ENCODE data around the gene DIP2C.
"Not testable (repeated sequence)": the region's sequence is repeated elsewhere in the genome, so short reads cannot be mapped to it uniquely, and the experiment has no call there.

Gene DIP2C

GRCh38 chr10:610642-611305 is 78.7 kb downstream of the DIP2C start:
- not testable (repeated sequence) for DNase-seq (ENCODE audit: low spot score)

- DNase-seq (ENCODE audit: low spot score), result no peak
These were observed 79.5 kb downstream of the DIP2C start for GRCh38 chr10:609868-610545.

DNA sequence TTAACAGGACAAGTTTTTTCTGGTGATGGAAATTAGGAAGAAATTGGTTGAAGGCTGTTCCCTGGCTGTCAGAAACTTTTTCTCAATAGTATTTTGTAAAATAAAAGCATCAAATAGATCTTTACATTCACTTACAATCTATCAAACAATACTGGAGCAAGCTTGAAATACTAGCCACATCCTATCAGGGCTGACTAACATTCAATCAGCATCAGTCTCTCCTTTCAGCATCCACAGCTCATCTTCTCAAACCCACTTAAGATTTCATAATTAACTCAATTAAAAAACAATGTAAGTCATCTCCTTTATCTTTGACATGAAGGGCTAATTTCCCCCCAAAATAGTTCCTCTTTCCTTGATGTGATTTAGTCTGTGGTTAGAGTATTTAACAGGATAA is 80.2 kb downstream of the DIP2C start:
- no peak for DNase-seq (ENCODE audit: low spot score)

DNA sequence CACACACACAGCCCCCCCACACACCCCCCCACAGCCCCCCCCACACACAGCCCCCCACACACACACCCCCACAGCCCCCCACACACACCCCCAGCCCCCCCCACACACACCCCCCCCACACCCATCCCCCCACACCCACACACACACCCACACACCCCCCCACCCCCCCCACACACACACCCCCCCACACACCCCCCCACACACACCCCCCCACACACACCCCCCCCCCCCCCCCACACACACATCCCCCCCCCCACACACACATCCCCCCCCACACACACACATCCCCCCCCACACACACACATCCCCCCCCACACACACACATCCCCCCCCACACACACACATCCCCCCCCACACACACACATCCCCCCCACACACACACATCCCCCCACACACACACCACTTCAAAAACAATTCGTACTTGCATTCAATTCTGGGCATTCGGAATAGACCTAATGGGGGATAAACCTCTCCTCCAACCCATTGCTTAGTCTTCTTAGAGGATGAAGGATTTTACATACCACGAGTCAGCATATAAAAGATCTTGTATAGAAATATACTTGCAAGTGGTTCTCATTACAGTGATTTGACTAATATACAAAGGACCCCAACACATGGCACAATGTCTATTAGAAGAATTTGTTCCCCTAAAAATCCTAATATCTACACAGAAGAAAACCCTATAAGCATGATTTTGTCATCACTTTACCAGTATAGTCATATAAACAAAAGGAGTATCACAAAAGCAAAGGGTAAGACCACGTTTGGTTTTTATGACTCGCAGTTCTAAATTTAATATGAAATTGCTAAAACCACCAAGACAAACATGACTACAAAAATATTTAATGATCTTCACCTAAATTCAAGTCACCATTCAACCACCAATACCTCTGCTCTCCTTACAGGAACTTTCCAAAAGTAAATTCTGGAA is 80.9 kb downstream of the DIP2C start:
- no peak for DNase-seq (ENCODE audit: low spot score)

- no peak for DNase-seq (ENCODE audit: low spot score)
These were observed 81.8 kb downstream of the DIP2C start for GRCh38 chr10:607545-608185.

- DNase-seq (ENCODE audit: low spot score), result no peak
These were observed 82.5 kb downstream of the DIP2C start for GRCh38 chr10:606762-607544.

DNA sequence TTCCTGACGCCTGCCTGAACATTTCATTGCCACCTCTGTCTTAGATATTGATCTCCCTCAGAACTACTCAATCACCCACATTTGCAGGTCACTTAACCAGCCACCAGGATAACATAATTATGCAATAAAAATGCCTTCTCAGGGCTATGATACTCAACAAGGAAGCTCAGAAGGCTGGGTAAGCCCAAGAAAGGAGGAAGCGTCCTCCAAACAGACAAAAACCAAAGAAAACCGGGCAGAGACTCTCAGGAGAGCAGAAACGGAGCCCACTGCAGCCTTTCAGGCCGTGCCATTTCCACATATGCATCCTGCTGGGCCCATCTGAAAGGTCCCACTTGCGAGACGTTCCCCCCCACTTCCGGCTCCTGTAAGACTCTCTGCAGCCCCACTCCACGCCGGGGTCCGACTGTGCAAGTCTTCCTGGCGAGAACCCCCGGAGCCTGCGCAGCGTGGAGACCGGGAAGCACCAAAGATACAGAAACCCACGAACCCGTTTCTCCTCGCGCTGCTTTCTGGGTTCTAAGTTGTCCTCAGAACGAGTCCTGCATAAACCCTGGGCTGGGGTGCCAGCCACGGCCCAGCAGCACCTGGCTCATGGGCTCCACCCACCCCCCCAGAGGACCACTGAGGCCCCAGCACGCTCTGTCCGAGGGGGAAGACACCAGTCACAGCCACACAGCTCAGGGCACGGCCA is 83.7 kb downstream of the DIP2C start:
- DNase-seq (ENCODE audit: low spot score), result no peak

- DNase-seq (ENCODE audit: low spot score), result no peak
These were observed 84.5 kb downstream of the DIP2C start for GRCh38 chr10:604716-605631.

GRCh38 chr10:603745-604144 is 85.7 kb downstream of the DIP2C start:
- no peak for DNase-seq (ENCODE audit: low spot score)

GRCh38 chr10:602391-603005 is 87.0 kb downstream of the DIP2C start:
- DNase-seq (ENCODE audit: low spot score), result no peak

DNA sequence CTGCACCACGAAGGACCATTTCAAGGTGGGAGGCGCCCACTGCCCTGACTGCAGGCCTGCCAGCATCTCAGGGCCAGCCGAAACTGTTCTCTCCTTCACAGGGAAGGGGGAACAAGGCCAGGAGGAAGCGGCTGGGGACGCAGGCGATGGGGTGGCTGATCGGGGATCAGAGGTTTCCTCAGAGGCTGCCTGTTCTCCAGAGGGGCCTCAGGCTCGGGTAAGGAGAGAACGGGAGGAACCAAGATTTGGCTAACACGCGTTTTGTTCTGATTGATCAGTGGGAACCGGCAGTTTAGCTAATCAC is 87.9 kb downstream of the DIP2C start:
- DNase-seq (ENCODE audit: low spot score), result no peak

- no peak for DNase-seq (ENCODE audit: low spot score)
These were observed 88.4 kb downstream of the DIP2C start for GRCh38 chr10:600876-601659.

- no peak for DNase-seq (ENCODE audit: low spot score)
These were observed 89.2 kb downstream of the DIP2C start for GRCh38 chr10:600234-600633.

DNA sequence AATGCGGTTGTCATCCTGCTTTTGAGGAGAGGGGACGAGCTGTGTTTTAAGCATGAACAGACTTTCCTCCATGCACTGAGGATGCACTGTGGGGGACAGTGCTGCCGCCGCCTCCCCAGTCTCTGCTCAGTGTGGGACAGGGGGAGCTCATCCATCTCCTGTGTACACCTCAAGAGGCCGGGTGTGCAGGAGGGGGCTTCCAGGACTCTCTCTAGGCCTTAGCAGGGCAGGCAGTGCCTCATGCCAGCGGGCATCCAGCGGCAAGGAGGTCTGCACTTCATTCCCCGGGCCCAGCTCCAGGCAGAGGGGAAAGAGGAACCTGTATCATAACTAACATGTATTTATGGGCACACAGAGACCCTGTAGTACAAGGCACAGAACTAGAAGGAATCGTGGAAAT is 89.7 kb downstream of the DIP2C start:
- DNase-seq (ENCODE audit: low spot score), result no peak

DNA sequence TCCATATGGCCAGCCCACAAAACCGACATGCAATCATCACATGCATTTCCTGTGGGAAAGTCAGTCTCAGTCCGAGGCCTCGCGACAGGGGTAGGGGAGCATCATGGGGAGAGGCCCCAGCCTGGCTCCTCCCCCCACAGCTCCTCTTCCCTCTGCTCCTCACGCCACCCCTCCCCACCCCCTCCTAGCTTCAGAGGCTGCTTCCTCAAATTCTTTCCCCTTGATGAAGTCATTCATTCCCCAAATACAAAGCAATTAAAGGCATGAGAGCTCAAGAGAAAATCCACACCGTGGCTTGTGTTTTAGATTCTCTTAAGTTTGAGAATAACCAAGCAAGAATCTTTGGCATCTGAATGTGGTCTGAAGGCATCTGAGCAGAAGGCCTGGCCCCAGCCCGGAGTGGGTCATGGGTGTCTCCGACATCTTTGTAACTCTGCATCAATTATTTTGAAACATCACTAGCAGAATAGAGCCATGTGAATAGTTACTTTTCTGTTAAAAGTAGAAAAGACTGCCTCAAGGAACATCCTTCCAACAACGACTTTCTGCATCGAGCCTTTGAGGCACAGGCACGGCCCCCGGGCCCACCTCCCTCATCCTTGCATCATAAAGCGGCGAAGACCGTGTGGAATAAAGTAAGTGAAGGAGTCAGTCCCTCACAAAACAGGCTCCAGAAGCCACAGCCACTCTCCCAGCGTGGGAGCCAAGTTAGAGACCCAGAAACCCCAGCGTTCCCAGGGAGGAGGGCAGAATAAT is 90.9 kb downstream of the DIP2C start:
- no peak for DNase-seq (ENCODE audit: low spot score)

GRCh38 chr10:597976-598375 is 91.5 kb downstream of the DIP2C start:
- DNase-seq (ENCODE audit: low spot score), result no peak

DNA sequence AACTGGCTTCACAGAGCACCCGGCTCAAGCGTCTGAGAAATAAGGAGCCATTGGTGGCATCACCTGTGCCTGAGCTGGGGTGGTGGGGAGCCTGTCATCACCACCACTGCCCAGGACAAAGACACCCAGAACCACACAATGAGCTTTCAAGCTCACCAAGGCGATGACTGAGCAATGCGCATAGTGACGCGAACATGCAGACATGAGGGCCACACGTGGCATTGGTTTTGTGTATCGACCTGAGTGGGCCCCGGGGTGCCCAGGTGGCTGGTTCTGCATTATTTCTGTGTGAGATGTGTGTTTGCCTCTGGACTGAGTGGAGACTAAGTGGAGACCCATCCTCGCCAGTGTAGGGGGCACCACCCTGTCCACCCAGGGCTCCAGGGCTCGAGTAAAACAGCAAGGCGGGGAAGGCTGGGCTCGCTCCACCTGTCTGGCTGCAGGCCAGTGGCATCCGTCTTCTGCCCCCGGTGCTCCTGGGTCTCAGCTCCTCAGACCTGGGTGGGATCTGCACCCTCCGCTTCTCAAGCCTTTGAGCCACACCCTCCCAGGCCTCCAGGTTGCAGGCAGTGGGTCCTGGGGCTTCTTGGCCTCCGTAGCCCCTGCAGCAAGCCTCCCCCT is 92.6 kb downstream of the DIP2C start:
- DNase-seq (ENCODE audit: low spot score), result no peak

DNA sequence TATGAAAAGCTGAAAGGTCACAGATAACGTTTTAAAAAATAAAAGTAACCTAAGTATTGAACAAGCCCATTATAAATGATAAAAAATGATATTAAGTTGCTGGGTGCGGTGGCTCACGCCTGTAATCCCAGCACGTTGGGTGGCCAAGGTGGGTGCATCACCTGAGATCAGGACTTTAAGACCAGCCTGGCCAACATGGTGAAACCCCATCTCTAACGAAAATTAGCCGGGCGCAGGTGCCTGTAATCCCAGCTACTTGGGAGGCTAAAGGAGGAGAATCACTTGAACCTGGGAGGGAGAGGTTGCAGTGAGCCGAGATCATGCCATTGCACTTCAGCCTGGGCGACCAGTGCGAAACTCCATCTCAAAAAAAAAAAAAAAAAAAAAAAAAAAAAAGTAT is 93.3 kb downstream of the DIP2C start:
- DNase-seq (ENCODE audit: low spot score), result not testable (repeated sequence)
